Naive thymus-derived CD8-positive, alpha-beta T cell (primary cell): ENCODE results near the gene FAHD1. TPM values are rescaled to one million over a fixed set of nuclear protein-coding genes. Genes with fewer than 3 reads are reported as not detected.
A peak's percentile ranks its signal among the peaks of the same experiment; 100 is the strongest.

ENCODE experiments used
- ATAC-seq, 2 donors: fragments of 150-1000 bp; cut with Tn5 transposase in 1 of 2; sonication (Bioruptor Pico), chemical (Tn5 transposase) in 1 of 2; 1 replicate in 1 of 2; 2 replicates in 1 of 2; pipeline ENCODE4 v1.10.0; 2021; ENCODE audit warnings: mild to moderate bottlenecking in 2 of 2, moderate library complexity in 2 of 2
- POLR2A ChIA-PET: fragments of 350-600 bp; sonication (Branson Sonifier 250); formaldehyde crosslinking; loops from one replicate; lab custom pipeline; 2021; ENCODE audit warnings: antibody characterized with exemption; lab: Charles Lee
- DNase-seq, 10 donors: peaks; one replicate each; pipeline versions ENCODE4 v3.0.0 to v3.0.0-alpha.2; 2020 to 2022
- H3K27ac Mint-ChIP-seq, 10 donors: one replicate each; pipeline ENCODE4 v1.8.0; 2020 to 2022; ENCODE audit warnings: mild to moderate bottlenecking in 10 of 10, mixed read lengths in 10 of 10, moderate library complexity in 4 of 10, inconsistent platforms in 1 of 10
- H3K27me3 Mint-ChIP-seq, 5 donors: one replicate each; pipeline ENCODE4 v1.8.0; 2021 to 2022; ENCODE audit warnings: mixed read lengths in 5 of 5
- H3K36me3 Mint-ChIP-seq, 3 donors: one replicate each; pipeline ENCODE4 v1.8.0; 2020 to 2022; ENCODE audit warnings: mixed read lengths in 3 of 3, mild to moderate bottlenecking in 2 of 3, inconsistent platforms in 1 of 3
- H3K4me1 Mint-ChIP-seq, 4 donors: one replicate each; pipeline ENCODE4 v1.8.0; 2021 to 2022; ENCODE audit warnings: mixed read lengths in 4 of 4
- H3K4me3 Mint-ChIP-seq, 10 donors: one replicate each; pipeline ENCODE4 v1.8.0; 2020 to 2022; ENCODE audit warnings: mild to moderate bottlenecking in 10 of 10, mixed read lengths in 10 of 10, moderate library complexity in 6 of 10, inconsistent platforms in 1 of 10
- H3K9me3 Mint-ChIP-seq, 9 donors: one replicate each; pipeline ENCODE4 v1.8.0; 2020 to 2022; ENCODE audit warnings: mixed read lengths in 9 of 9, mild to moderate bottlenecking in 3 of 9, inconsistent platforms in 1 of 9, moderate library complexity in 1 of 9
- polyA plus RNA-seq, 3 donors: library from polyadenylated mRNA; unstranded; fragments of 300-500 nt; fragmentation: Illumina TruSeq; gene quantifications; one replicate each; pipeline ENCODE4 v1.2.3, GENCODE V29; 2021
- total RNA-seq, 8 experiments: library from RNA in 2 of 8; stranded (reverse) in 2 of 8; gene quantifications; one replicate each; pipeline ENCODE4 v1.2.3 and lab custom pipeline; 2021 to 2026

FAHD1 gene
- total and polyA plus RNA-seq, 5 experiments from 2014 or later = 11.1 to 34.2 (median 20.3) TPM

- ATAC-seq (no peak), DNase-seq (no peak)
- Mint-ChIP-seq H3K4me3 (no peak overlapping the region), H3K27ac (peak overlapping the region in 3 of 10 donors; percentile 38 to 57 (median 47)), H3K9me3 (no peaks in the 10 kb centered on the region), H3K27me3 (no peaks in the 10 kb centered on the region), H3K36me3 (peaks cover 0 to 11% (median 0%) of the 10 kb centered on the region in 3 donors), H3K4me1 (peaks cover 6 to 29% (median 22%) of the 10 kb centered on the region in 4 donors)
- POLR2A ChIA-PET = no interaction called here
Observed at GRCh38 chr16:1832838-1833454, 5.9 kb downstream of the FAHD1 start.

GRCh38 chr16:1834096-1834495, 7.1 kb downstream of the FAHD1 start:
- ATAC-seq = no peak

GRCh38 chr16:1839554-1839953, 12.5 kb downstream of the FAHD1 start:
- ATAC-seq (no peak), DNase-seq (no peak)
- no peaks in the 10 kb centered on the region for H3K9me3 Mint-ChIP-seq
- POLR2A ChIA-PET = no interaction called here
- no peaks in the 10 kb centered on the region for H3K36me3 Mint-ChIP-seq
- no peaks in the 10 kb centered on the region for H3K27me3 Mint-ChIP-seq
- H3K4me3 Mint-ChIP-seq = no peak overlapping the region
- no peaks in the 10 kb centered on the region for H3K4me1 Mint-ChIP-seq
- H3K27ac Mint-ChIP-seq = peak overlapping the region in 1 of 10 donors; percentile 35

More at GRCh38 chr16:1834096-1834495, 7.1 kb downstream of the FAHD1 start:
- no peak for DNase-seq
- peaks cover 6 to 21% (median 15%) of the 10 kb centered on the region in 4 donors for H3K4me1 Mint-ChIP-seq
- H3K36me3 Mint-ChIP-seq = peaks cover 0 to 11% (median 0%) of the 10 kb centered on the region in 3 donors
- POLR2A ChIA-PET = no interaction called here
- peak overlapping the region in 1 of 10 donors; percentile 57 for H3K27ac Mint-ChIP-seq
- H3K4me3 Mint-ChIP-seq = no peak overlapping the region
- H3K27me3 Mint-ChIP-seq = no peaks in the 10 kb centered on the region
- H3K9me3 Mint-ChIP-seq = no peaks in the 10 kb centered on the region

GRCh38 chr16:1845985-1846384, 19.0 kb downstream of the FAHD1 start:
- POLR2A ChIA-PET = no interaction called here
- Mint-ChIP-seq H3K27me3 (peaks cover 0 to 9% (median 3%) of the 10 kb centered on the region in 5 donors), H3K27ac (peak overlapping the region in 1 of 10 donors; percentile 37), H3K36me3 (no peaks in the 10 kb centered on the region), H3K4me3 (no peak overlapping the region), H3K9me3 (no peaks in the 10 kb centered on the region), H3K4me1 (no peaks in the 10 kb centered on the region)
- DNase-seq = no peak
- ATAC-seq = no peak

GRCh38 chr16:1846416-1846815, 19.4 kb downstream of the FAHD1 start:
- no peaks in the 10 kb centered on the region for H3K36me3 Mint-ChIP-seq
- H3K27ac Mint-ChIP-seq = no peak overlapping the region
- H3K27me3 Mint-ChIP-seq = peaks cover 0 to 9% (median 3%) of the 10 kb centered on the region in 5 donors
- no peak for ATAC-seq
- POLR2A ChIA-PET = no interaction called here
- H3K4me1 Mint-ChIP-seq = no peaks in the 10 kb centered on the region
- no peaks in the 10 kb centered on the region for H3K9me3 Mint-ChIP-seq
- no peak overlapping the region for H3K4me3 Mint-ChIP-seq
- no peak for DNase-seq

GRCh38 chr16:1850981-1851380, 24.0 kb downstream of the FAHD1 start:
- Mint-ChIP-seq H3K4me3 (no peak overlapping the region), H3K27ac (peak overlapping the region in 3 of 10 donors; percentile 1 to 68 (median 3)), H3K36me3 (no peaks in the 10 kb centered on the region), H3K27me3 (peaks cover 0 to 8% (median 3%) of the 10 kb centered on the region in 5 donors), H3K9me3 (no peaks in the 10 kb centered on the region), H3K4me1 (peaks cover 12 to 20% (median 17%) of the 10 kb centered on the region in 4 donors)
- DNase-seq (no peak), ATAC-seq (no peak)
- POLR2A ChIA-PET = no interaction called here

- Mint-ChIP-seq H3K4me1 (peaks cover 12 to 21% (median 18%) of the 10 kb centered on the region in 4 donors), H3K27me3 (peaks cover 0 to 5% (median 0%) of the 10 kb centered on the region in 5 donors), H3K36me3 (no peaks in the 10 kb centered on the region), H3K9me3 (no peaks in the 10 kb centered on the region), H3K27ac (peak overlapping the region in 2 of 10 donors; percentile 14 to 17), H3K4me3 (no peak overlapping the region)
- ATAC-seq (no peak), DNase-seq (no peak)
- POLR2A ChIA-PET = interaction anchor here (0.8 kb wide), 1 partner anchor 91 kb away, joined by 9 read pairs; the partner anchor contains the start of gene MSRB1
Observed at GRCh38 chr16:1851793-1852192, 24.8 kb downstream of the FAHD1 start.

GRCh38 chr16:1857433-1858097, 30.6 kb downstream of the FAHD1 start:
- Mint-ChIP-seq H3K4me3 (peak overlapping the region in 3 of 10 donors; percentile 15 to 31 (median 17)), H3K27ac (peak overlapping the region in 7 of 10 donors; percentile 0 to 93 (median 79)), H3K27me3 (peaks cover 0 to 30% (median 2%) of the 10 kb centered on the region in 5 donors), H3K36me3 (no peaks in the 10 kb centered on the region), H3K9me3 (no peaks in the 10 kb centered on the region), H3K4me1 (peaks cover 15 to 29% (median 21%) of the 10 kb centered on the region in 4 donors)
- POLR2A ChIA-PET = interaction anchor here (0.8 kb wide), 1 partner anchor 30 kb away, joined by 3 read pairs; no protein-coding TSS in a partner anchor
- ATAC-seq (no peak), DNase-seq (no peak)

- H3K9me3 Mint-ChIP-seq = no peaks in the 10 kb centered on the region
- DNase-seq (no peak), ATAC-seq (no peak)
- no peaks in the 10 kb centered on the region for H3K36me3 Mint-ChIP-seq
- peak overlapping the region in 6 of 10 donors; percentile 15 to 81 (median 74) for H3K27ac Mint-ChIP-seq
- POLR2A ChIA-PET = interaction anchor here (0.6 kb wide), 1 partner anchor 78 kb away, joined by 5 read pairs; no protein-coding TSS in a partner anchor
- peaks cover 15 to 29% (median 21%) of the 10 kb centered on the region in 4 donors for H3K4me1 Mint-ChIP-seq
- no peak overlapping the region for H3K4me3 Mint-ChIP-seq
- H3K27me3 Mint-ChIP-seq = peaks cover 0 to 30% (median 2%) of the 10 kb centered on the region in 5 donors
Observed at GRCh38 chr16:1858189-1858865, 31.3 kb downstream of the FAHD1 start.

- Mint-ChIP-seq H3K27me3 (peaks cover 0 to 33% (median 2%) of the 10 kb centered on the region in 5 donors), H3K36me3 (no peaks in the 10 kb centered on the region), H3K4me1 (peaks cover 12 to 23% (median 16%) of the 10 kb centered on the region in 4 donors), H3K27ac (peak overlapping the region in 3 of 10 donors; percentile 33 to 43 (median 41)), H3K9me3 (no peaks in the 10 kb centered on the region), H3K4me3 (no peak overlapping the region)
- DNase-seq (no peak), ATAC-seq (no peak)
- POLR2A ChIA-PET = interaction anchor here (0.5 to 0.9 kb wide), 2 partner anchors 16 to 69 kb away, joined by 3 read pairs; no protein-coding TSS in a partner anchor
Observed at GRCh38 chr16:1859650-1860049, 32.6 kb downstream of the FAHD1 start.

GRCh38 chr16:1861730-1862129, 34.7 kb downstream of the FAHD1 start:
- Mint-ChIP-seq H3K27me3 (peaks cover 0 to 38% (median 2%) of the 10 kb centered on the region in 5 donors), H3K27ac (no peak overlapping the region), H3K4me1 (peaks cover 0 to 9% (median 5%) of the 10 kb centered on the region in 4 donors), H3K4me3 (no peak overlapping the region), H3K36me3 (no peaks in the 10 kb centered on the region), H3K9me3 (no peaks in the 10 kb centered on the region)
- POLR2A ChIA-PET = no interaction called here
- ATAC-seq (no peak), DNase-seq (no peak)

GRCh38 chr16:1862394-1862793, 35.4 kb downstream of the FAHD1 start:
- no peaks in the 10 kb centered on the region for H3K36me3 Mint-ChIP-seq
- peak overlapping the region in 1 of 10 donors; percentile 2 for H3K27ac Mint-ChIP-seq
- peaks cover 0 to 2% (median 0%) of the 10 kb centered on the region in 4 donors for H3K4me1 Mint-ChIP-seq
- no peak for DNase-seq
- no peak overlapping the region for H3K4me3 Mint-ChIP-seq
- H3K9me3 Mint-ChIP-seq = no peaks in the 10 kb centered on the region
- peaks cover 0 to 33% (median 2%) of the 10 kb centered on the region in 5 donors for H3K27me3 Mint-ChIP-seq
- POLR2A ChIA-PET = interaction anchor here (1.2 kb wide), 1 partner anchor 142 kb away, joined by 6 read pairs; no protein-coding TSS in a partner anchor
- no peak for ATAC-seq
